Neural progenitor cell (in vitro differentiated cells): ENCODE results near the gene CPB2. TPM values are rescaled to one million over a fixed set of nuclear protein-coding genes. Genes with fewer than 3 reads are reported as not detected.

Experiments used
- DNase-seq: peaks from one replicate; pipeline ENCODE4 v3.0.0-alpha.2; 2016; ENCODE audit warnings: low spot score
- H2AFZ ChIP-seq: fragments of 200-600 bp; sonication (generic); replicated peaks from 2 replicates; pipeline ENCODE4 v1.6.1; 2016; ENCODE audit warnings: antibody characterized with exemption
- H3F3A ChIP-seq: fragments of 200-600 bp; sonication (generic); 2 replicates; pipeline ENCODE4 v1.6.1; 2016; ENCODE audit warnings: antibody characterized with exemption, low read depth
- H3K27ac ChIP-seq: fragments of 200-600 bp; sonication (generic); 2 replicates; pipeline ENCODE4 v1.5.1; 2016; ENCODE audit warnings: mild to moderate bottlenecking
- H3K27me3 ChIP-seq: fragments of 200-600 bp; sonication (generic); 2 replicates; pipeline ENCODE4 v1.6.1; 2016; ENCODE audit warnings: mild to moderate bottlenecking, moderate library complexity
- H3K36me3 ChIP-seq: fragments of 200-600 bp; sonication (generic); 2 replicates; pipeline ENCODE4 v1.5.1; 2016
- H3K4me1 ChIP-seq: fragments of 200-600 bp; sonication (generic); 2 replicates; pipeline ENCODE4 v1.6.1; 2016; ENCODE audit warnings: mixed run types
- H3K4me2 ChIP-seq: fragments of 200-600 bp; sonication (generic); 2 replicates; pipeline ENCODE4 v1.6.1; 2016
- H3K4me3 ChIP-seq: fragments of 200-600 bp; sonication (generic); 2 replicates; pipeline ENCODE4 v1.5.1; 2016
- H3K79me2 ChIP-seq: fragments of 200-600 bp; sonication (generic); 2 replicates; pipeline ENCODE4 v1.6.1; 2016; ENCODE audit warnings: low read depth
- H3K9ac ChIP-seq: fragments of 200-600 bp; sonication (generic); 2 replicates; pipeline ENCODE4 v1.6.1; 2016
- H3K9me3 ChIP-seq: fragments of 200-600 bp; sonication (generic); 2 replicates; pipeline ENCODE4 v1.5.1; 2016; ENCODE audit warnings: low read depth
- H4K20me1 ChIP-seq: fragments of 200-600 bp; sonication (generic); 2 replicates; pipeline ENCODE4 v1.6.1; 2016; ENCODE audit warnings: low read depth
- H3K27ac Mint-ChIP-seq: 3 replicates; pipeline ENCODE4 v1.8.0; 2021; ENCODE audit warnings: mixed read lengths
- H3K27me3 Mint-ChIP-seq: 2 replicates; pipeline ENCODE4 v1.8.0; 2022; ENCODE audit warnings: low read depth, mild to moderate bottlenecking, inconsistent platforms, moderate library complexity, mixed read lengths; ENCODE audit not compliant: insufficient read depth
- H3K36me3 Mint-ChIP-seq: 3 replicates; pipeline ENCODE4 v1.8.0; 2021; ENCODE audit warnings: mixed read lengths
- H3K4me1 Mint-ChIP-seq: 3 replicates; pipeline ENCODE4 v1.8.0; 2021; ENCODE audit warnings: mixed read lengths
- H3K4me3 Mint-ChIP-seq: 3 replicates; pipeline ENCODE4 v1.8.0; 2021; ENCODE audit warnings: mild to moderate bottlenecking, moderate library complexity, mixed read lengths
- H3K9me3 Mint-ChIP-seq: 3 replicates; pipeline ENCODE4 v1.8.0; 2020; ENCODE audit warnings: mixed read lengths
- EZH2 ChIP-seq: fragments of 200-600 bp; sonication (generic); IDR thresholded peaks from 2 replicates; pipeline ENCODE4 v1.6.1; 2017; ENCODE audit warnings: antibody characterized with exemption, mild to moderate bottlenecking, moderate library complexity
- EZH2phosphoT487 ChIP-seq: fragments of 200-600 bp; sonication (generic); IDR thresholded peaks from 2 replicates; pipeline ENCODE4 v1.6.1; 2017; ENCODE audit warnings: antibody characterized with exemption
- total RNA-seq: library from RNA; depleted of rRNA; stranded (reverse); fragments of >200 nt; gene quantifications from 2 replicates; pipeline ENCODE4 v1.2.3, GENCODE V29; 2015; ENCODE audit warnings: low replicate concordance
- TF ChIP-seq, protein P1 (sequence below): fragments of 200-600 bp; sonication (generic); IDR thresholded peaks from 2 replicates; pipeline ENCODE4 v1.5.1; 2017; ENCODE audit warnings: antibody characterized with exemption, mild to moderate bottlenecking

Gene CPB2
- total RNA-seq, 1 donor from 2014 or later = not detected

DNA sequence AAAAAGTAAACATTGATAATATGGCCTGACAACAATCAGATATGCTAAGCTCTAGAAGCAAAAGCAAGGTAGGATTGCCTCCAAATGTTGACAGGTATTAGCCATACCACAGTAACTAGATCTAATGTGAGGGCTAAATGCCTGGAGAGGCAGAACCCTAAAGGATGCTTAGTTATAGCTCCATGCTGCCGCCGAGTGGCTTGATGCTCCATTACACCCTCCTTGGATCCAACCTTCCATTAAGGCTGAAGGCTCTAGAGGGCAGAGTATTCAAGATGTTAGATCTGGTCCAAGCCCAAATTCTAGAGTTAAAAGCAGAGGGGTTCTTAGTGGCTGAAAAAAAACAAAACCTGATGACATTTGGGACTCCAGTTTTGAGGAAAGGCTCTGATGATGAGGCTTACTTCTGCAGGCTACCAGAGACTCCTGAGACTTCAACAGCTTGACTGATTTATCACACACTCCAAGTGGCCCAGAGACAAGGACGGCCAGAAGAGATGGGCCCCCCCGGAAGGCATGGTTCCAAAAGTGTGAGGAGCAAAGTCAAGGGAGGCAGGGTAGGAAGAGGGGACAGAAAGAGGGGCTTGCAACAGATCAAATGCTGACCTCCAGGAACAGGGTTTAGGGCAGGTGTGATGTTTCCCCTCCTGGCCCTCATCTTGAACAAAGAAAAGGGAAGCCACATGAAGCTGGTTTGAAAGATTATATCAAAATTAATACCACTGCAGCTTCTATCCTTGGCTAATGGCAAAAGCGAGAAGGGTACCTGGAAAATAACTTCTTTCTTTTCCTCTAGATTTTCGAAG is 21.9 kb upstream of the CPB2 start:
- TF ChIP-seq, protein P1, sequence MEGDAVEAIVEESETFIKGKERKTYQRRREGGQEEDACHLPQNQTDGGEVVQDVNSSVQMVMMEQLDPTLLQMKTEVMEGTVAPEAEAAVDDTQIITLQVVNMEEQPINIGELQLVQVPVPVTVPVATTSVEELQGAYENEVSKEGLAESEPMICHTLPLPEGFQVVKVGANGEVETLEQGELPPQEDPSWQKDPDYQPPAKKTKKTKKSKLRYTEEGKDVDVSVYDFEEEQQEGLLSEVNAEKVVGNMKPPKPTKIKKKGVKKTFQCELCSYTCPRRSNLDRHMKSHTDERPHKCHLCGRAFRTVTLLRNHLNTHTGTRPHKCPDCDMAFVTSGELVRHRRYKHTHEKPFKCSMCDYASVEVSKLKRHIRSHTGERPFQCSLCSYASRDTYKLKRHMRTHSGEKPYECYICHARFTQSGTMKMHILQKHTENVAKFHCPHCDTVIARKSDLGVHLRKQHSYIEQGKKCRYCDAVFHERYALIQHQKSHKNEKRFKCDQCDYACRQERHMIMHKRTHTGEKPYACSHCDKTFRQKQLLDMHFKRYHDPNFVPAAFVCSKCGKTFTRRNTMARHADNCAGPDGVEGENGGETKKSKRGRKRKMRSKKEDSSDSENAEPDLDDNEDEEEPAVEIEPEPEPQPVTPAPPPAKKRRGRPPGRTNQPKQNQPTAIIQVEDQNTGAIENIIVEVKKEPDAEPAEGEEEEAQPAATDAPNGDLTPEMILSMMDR = peak; percentile 84
- no peak for TF ChIP-seq EZH2
- no peak overlapping the region for H3K27ac Mint-ChIP-seq
- H3K4me3 ChIP-seq = no peak overlapping the region

DNA sequence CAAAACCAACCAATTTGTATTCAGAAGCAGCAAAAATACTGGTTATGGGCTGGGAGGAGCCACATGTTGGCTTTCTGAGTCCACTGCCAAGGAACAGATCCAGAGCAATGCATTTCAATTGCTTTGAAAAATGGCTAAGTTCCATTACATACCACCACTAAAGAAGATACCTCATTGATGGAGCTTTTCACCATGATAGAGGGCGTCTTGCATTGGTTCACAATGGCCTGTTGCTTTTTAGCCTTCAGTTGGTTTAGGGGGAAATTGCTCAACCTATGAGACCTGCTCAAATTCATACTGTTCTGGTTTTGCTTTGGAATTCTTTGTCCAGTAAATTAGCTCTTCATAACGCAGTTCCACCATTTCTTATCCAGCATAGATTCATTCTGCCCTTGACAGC is 21.2 kb upstream of the CPB2 start:
- DNase-seq = no peak
- no peaks in the 10 kb centered on the region for H4K20me1 ChIP-seq

More for the DNA sequence above, 21.9 kb upstream of the CPB2 start:
- H3K4me1 Mint-ChIP-seq = peaks cover 2% of the 10 kb centered on the region
- peak; percentile 84 for DNase-seq
- Histone ChIP-seq H3K36me3 (no peaks in the 10 kb centered on the region), H3K79me2 (no peaks in the 10 kb centered on the region), H2AFZ (no peak overlapping the region), H3K27me3 (no peaks in the 10 kb centered on the region), H3K27ac (no peak overlapping the region), H3K9me3 (no peaks in the 10 kb centered on the region), H3F3A (no peaks in the 10 kb centered on the region), H3K4me1 (no peaks in the 10 kb centered on the region), H3K9ac (no peak overlapping the region), H4K20me1 (no peaks in the 10 kb centered on the region), H3K4me2 (no peak overlapping the region)
- H3K36me3 Mint-ChIP-seq = no peaks in the 10 kb centered on the region
- H3K4me3 Mint-ChIP-seq = no peak overlapping the region
- peaks cover 2% of the 10 kb centered on the region for H3K27me3 Mint-ChIP-seq
- H3K9me3 Mint-ChIP-seq = no peaks in the 10 kb centered on the region

DNA sequence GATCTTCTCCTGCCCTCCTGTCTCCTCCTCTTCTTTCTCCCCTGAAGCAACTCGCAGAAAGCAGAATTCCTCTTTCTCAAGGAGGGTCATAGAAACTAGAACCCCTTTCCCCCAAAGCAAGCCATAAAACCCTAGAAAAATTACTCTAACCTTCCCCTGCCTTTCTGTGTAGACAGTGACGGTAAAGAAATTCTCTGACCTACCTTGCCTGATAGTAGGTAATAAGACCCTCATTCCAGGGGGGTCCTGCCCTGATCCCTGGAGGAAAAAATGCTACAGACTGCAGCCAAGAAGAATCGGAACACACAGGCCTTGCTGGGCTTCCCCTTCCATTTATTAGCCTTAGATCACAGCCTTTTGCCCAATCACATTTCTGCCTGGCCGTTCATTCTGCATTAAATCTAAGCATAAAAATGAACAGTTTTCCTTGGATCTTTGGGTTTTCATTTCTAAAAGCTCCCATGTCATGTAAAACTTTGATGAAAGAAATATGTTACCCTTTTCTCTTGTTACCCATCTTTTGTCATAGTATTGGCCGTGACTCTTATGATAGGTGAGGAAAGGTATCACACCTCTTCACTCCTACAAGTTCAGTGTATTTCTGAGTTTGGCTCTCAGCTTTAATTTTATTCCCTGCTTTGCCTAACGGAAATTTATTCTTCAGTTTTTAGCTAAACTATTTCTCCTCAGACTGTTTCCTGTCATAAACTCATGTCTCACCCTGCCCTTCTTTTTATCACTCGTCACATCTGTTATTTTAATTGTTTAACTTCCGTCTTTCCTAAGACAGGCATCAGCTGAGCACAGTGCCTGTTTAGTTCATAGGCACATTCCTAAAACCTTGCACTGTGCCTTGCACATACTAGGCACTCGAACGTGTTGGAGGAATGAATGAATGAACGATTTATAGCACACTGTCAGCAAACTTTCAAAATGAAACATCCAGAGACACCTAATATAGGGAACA is 20.4 kb upstream of the CPB2 start:
- Histone ChIP-seq H3F3A (no peaks in the 10 kb centered on the region), H3K9ac (no peak overlapping the region), H2AFZ (no peak overlapping the region), H3K36me3 (no peaks in the 10 kb centered on the region), H3K27ac (no peak overlapping the region), H3K79me2 (no peaks in the 10 kb centered on the region), H3K27me3 (no peaks in the 10 kb centered on the region), H3K4me1 (no peaks in the 10 kb centered on the region), H4K20me1 (no peaks in the 10 kb centered on the region), H3K4me3 (no peak overlapping the region), H3K9me3 (no peaks in the 10 kb centered on the region), H3K4me2 (no peak overlapping the region)
- H3K27ac Mint-ChIP-seq = no peak overlapping the region
- peaks cover 2% of the 10 kb centered on the region for H3K27me3 Mint-ChIP-seq
- peaks cover 16% of the 10 kb centered on the region for H3K4me1 Mint-ChIP-seq
- TF ChIP-seq EZH2phosphoT487 = no peak
- TF ChIP-seq, protein P1 = no peak
- no peak for TF ChIP-seq EZH2
- no peaks in the 10 kb centered on the region for H3K9me3 Mint-ChIP-seq
- DNase-seq = no peak
- H3K36me3 Mint-ChIP-seq = no peaks in the 10 kb centered on the region
- no peak overlapping the region for H3K4me3 Mint-ChIP-seq

More for the DNA sequence above, 21.2 kb upstream of the CPB2 start:
- Mint-ChIP-seq H3K4me3 (no peak overlapping the region), H3K27me3 (peaks cover 2% of the 10 kb centered on the region), H3K36me3 (no peaks in the 10 kb centered on the region), H3K9me3 (no peaks in the 10 kb centered on the region), H3K4me1 (peaks cover 9% of the 10 kb centered on the region), H3K27ac (no peak overlapping the region)
- no peak overlapping the region for H3K27ac ChIP-seq
- no peaks in the 10 kb centered on the region for H3K36me3 ChIP-seq
- no peaks in the 10 kb centered on the region for H3K4me1 ChIP-seq
- H3F3A ChIP-seq = no peaks in the 10 kb centered on the region
- H3K9ac ChIP-seq = no peak overlapping the region
- no peaks in the 10 kb centered on the region for H3K27me3 ChIP-seq
- H3K9me3 ChIP-seq = no peaks in the 10 kb centered on the region
- no peak overlapping the region for H2AFZ ChIP-seq
- TF ChIP-seq EZH2phosphoT487 (no peak), EZH2 (no peak)
- TF ChIP-seq, protein P1 = no peak
- H3K4me2 ChIP-seq = no peak overlapping the region
- no peaks in the 10 kb centered on the region for H3K79me2 ChIP-seq
- H3K4me3 ChIP-seq = no peak overlapping the region
